Dendritic cell treated with granulocyte-macrophage colony-stimulating factor and Interleukin-4, amounts not matched to agents 40 ng/mL and 50 ng/mL, for 4 days (primary cell): Measurements from ENCODE around the gene ANAPC15.
"Not testable (repeated sequence)": the region's sequence is repeated elsewhere in the genome, so short reads cannot be mapped to it uniquely, and the experiment has no call there.

Source experiments
- H3K27ac Mint-ChIP-seq: one replicate; pipeline ENCODE4 v1.8.0; 2022; ENCODE audit warnings: mild to moderate bottlenecking, mixed read lengths
- H3K27me3 Mint-ChIP-seq: one replicate; pipeline ENCODE4 v1.8.0; 2022; ENCODE audit warnings: mild to moderate bottlenecking, mixed read lengths
- H3K36me3 Mint-ChIP-seq: one replicate; pipeline ENCODE4 v1.8.0; 2022; ENCODE audit warnings: low read depth, mixed read lengths
- H3K4me1 Mint-ChIP-seq: one replicate; pipeline ENCODE4 v1.8.0; 2022; ENCODE audit warnings: low read depth, mixed read lengths
- H3K4me3 Mint-ChIP-seq: one replicate; pipeline ENCODE4 v1.8.0; 2022; ENCODE audit warnings: mild to moderate bottlenecking, moderate library complexity, mixed read lengths
- H3K9me3 Mint-ChIP-seq: one replicate; pipeline ENCODE4 v1.8.0; 2022; ENCODE audit warnings: mixed read lengths
- intact Hi-C: fragments of 100-400 bp; cut with micrococcal nuclease; formaldehyde crosslinking; loops from one replicate; pipeline ENCODE4 v1.15.0; 2022

The ANAPC15 gene

DNA sequence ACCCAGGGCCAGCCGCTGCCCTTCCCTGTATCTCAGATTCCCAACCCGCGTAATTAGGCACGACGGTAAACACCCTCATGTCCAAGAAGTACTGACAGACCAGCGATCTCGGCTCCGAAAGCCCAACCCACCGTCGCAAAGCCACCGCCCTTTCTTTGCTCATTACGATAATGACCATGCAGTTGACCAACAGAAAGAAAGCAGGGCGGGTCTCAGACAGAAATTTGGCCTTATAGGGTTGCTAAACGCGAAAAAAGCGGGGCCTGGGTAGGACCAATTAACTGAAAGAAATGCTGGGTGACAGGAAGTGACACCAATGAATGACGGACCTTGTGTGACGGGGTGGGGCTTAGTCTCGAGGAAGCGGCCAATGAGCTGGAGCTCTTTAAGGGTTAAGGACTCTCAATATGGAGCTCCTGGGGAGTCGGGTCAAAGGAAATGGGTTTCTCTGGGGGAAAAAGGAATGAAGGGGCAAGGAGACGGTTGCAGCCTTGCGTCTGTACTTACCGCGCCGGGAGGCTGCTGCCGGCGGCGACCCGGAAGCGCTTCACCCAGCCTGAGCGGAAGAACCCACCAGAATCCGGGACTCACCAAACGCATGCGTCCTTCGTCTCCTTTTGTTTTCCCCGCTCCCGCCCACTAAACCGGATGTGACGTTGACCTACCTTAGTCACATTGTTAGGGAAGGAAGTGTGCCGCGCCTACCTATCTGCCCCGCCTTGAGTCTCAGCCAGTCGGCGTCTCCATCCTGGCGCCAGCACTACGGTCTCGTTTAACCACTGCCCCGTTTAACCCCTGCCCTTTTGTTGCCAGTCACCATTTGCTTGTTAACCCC lies at the start of gene ANAPC15:
ANAPC15 (minus strand) TSS at position 553 of the 835 bp plus-strand sequence. CDS start 1,419 bp downstream, outside the sequence.
- Mint-ChIP-seq H3K4me3 (peak within 1 kb of the TSS; percentile 93), H3K36me3 (peaks cover 38% of the 10 kb centered on the region)
- intact Hi-C loops, result loop anchor here (1.0 kb wide), 2 partner anchors 9 to 111 kb away; partner anchors contain the start of gene LAMTOR1

GRCh38 chr11:72160319-72160718 lies 47.8 kb upstream of the ANAPC15 start:
- intact Hi-C loops, result no loop called here
- no peaks in the 10 kb centered on the region for H3K36me3 Mint-ChIP-seq
- peaks cover 25% of the 10 kb centered on the region for H3K27me3 Mint-ChIP-seq
- H3K27ac Mint-ChIP-seq, result no peak overlapping the region
- H3K9me3 Mint-ChIP-seq, result no peaks in the 10 kb centered on the region
- no peak overlapping the region for H3K4me3 Mint-ChIP-seq
- no peaks in the 10 kb centered on the region for H3K4me1 Mint-ChIP-seq

More for the DNA sequence above, at the start of gene ANAPC15:
- H3K27ac Mint-ChIP-seq, result peak within 1 kb of the TSS; percentile 100
- no peaks in the 10 kb centered on the region for H3K27me3 Mint-ChIP-seq
- H3K4me1 Mint-ChIP-seq, result peaks cover 39% of the 10 kb centered on the region
- no peaks in the 10 kb centered on the region for H3K9me3 Mint-ChIP-seq

GRCh38 chr11:72157131-72157530 lies 44.6 kb upstream of the ANAPC15 start:
- intact Hi-C loops, result no loop called here
- Mint-ChIP-seq H3K4me3 (no peak overlapping the region), H3K27me3 (peaks cover 21% of the 10 kb centered on the region), H3K36me3 (no peaks in the 10 kb centered on the region), H3K9me3 (no peaks in the 10 kb centered on the region), H3K27ac (no peak overlapping the region), H3K4me1 (no peaks in the 10 kb centered on the region)

- no peaks in the 10 kb centered on the region for H3K9me3 Mint-ChIP-seq
- H3K27me3 Mint-ChIP-seq, result peaks cover 14% of the 10 kb centered on the region
- no peaks in the 10 kb centered on the region for H3K36me3 Mint-ChIP-seq
- intact Hi-C loops, result no loop called here
- H3K27ac Mint-ChIP-seq, result no peak overlapping the region
- H3K4me1 Mint-ChIP-seq, result no peaks in the 10 kb centered on the region
- H3K4me3 Mint-ChIP-seq, result no peak overlapping the region
Measured at GRCh38 chr11:72155751-72156150, 43.3 kb upstream of the ANAPC15 start.

- Mint-ChIP-seq H3K27me3 (peaks cover 13% of the 10 kb centered on the region), H3K9me3 (no peaks in the 10 kb centered on the region), H3K4me3 (no peak overlapping the region), H3K36me3 (no peaks in the 10 kb centered on the region), H3K27ac (no peak overlapping the region), H3K4me1 (no peaks in the 10 kb centered on the region)
- intact Hi-C loops, result no loop called here
Measured at GRCh38 chr11:72154816-72155215, 42.3 kb upstream of the ANAPC15 start.

DNA sequence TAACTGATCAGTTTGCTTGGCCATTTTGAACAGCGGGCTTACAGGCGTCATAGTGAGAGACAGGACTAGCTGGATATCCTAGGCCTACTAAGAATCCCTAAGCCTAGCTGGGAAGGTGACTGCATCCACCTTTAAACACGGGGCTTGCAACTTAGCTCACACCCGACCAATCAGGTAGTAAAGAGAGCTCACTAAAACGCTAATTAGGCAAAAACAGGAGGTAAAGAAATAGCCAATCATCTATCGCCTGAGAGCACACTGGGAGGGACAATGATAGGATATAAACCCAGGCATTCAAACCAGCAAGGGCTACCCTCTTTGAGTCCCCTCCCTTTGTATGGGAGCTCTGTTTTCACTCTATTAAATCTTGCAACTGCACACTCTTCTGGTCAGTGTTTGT lies 41.4 kb upstream of the ANAPC15 start:
- intact Hi-C loops, H3K4me3 Mint-ChIP-seq, H3K4me1 Mint-ChIP-seq, H3K27ac Mint-ChIP-seq, H3K9me3 Mint-ChIP-seq, H3K27me3 Mint-ChIP-seq, H3K36me3 Mint-ChIP-seq: not testable (repeated sequence)

GRCh38 chr11:72150882-72151281 lies 38.4 kb upstream of the ANAPC15 start:
- intact Hi-C loops, result no loop called here
- Mint-ChIP-seq H3K4me3 (no peak overlapping the region), H3K27me3 (peaks cover 2% of the 10 kb centered on the region), H3K4me1 (no peaks in the 10 kb centered on the region), H3K9me3 (no peaks in the 10 kb centered on the region), H3K36me3 (no peaks in the 10 kb centered on the region), H3K27ac (no peak overlapping the region)

DNA sequence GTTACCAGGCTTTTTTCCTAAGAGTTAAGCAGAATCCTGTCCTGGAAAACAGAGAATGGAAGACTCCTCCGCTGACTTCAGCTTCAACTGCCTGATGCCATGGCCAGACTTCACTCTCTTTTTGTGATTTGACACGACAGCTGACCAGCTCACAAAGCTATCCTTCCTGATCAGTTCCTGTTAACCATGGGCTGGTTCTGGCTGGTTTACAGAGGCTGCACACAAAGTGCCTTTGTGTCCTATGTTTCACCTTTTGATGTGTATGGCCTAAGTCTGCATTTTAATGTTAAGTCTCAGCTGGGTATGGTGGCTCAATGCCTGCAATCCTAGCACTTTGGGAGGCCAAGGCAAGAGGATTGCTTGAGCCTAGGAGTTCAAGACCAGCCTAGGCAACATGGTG lies 34.1 kb upstream of the ANAPC15 start:
- H3K4me3 Mint-ChIP-seq, result no peak overlapping the region
- intact Hi-C loops, result no loop called here
- H3K36me3 Mint-ChIP-seq, result no peaks in the 10 kb centered on the region
- H3K27ac Mint-ChIP-seq, result peak overlapping the region; percentile 33
- H3K27me3 Mint-ChIP-seq, result no peaks in the 10 kb centered on the region
- H3K4me1 Mint-ChIP-seq, result peaks cover 8% of the 10 kb centered on the region
- H3K9me3 Mint-ChIP-seq, result no peaks in the 10 kb centered on the region

GRCh38 chr11:72144807-72145565 lies 32.5 kb upstream of the ANAPC15 start:
- H3K4me3 Mint-ChIP-seq, result no peak overlapping the region
- H3K9me3 Mint-ChIP-seq, result no peaks in the 10 kb centered on the region
- peaks cover 23% of the 10 kb centered on the region for H3K4me1 Mint-ChIP-seq
- intact Hi-C loops, result loop anchor here (1.0 to 5.0 kb wide), 4 partner anchors 42 to 120 kb away; partner anchors contain the start of gene LAMTOR1
- H3K27ac Mint-ChIP-seq, result no peak overlapping the region
- H3K27me3 Mint-ChIP-seq, result no peaks in the 10 kb centered on the region
- H3K36me3 Mint-ChIP-seq, result no peaks in the 10 kb centered on the region

DNA sequence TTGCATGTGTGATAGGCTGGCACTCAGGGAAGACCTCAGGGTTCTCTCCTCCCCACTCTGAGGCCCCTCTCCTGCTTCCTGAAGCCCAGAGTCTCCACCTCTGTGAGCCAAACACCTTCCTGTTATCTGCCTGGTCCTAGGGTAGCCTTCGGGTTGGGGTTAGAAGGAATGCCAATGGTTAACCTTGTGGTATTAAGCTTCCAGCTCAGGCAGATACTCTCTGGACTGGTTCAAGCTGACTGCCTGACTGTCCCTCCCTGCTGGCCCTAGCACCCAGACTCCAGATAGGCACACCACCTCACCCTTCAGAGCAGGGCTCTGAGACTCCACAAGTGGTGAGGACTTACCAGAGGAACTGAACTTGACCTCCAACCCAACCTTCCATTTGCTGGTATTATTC lies 30.0 kb upstream of the ANAPC15 start:
- not testable (repeated sequence) for H3K9me3 Mint-ChIP-seq, H3K27me3 Mint-ChIP-seq, H3K4me3 Mint-ChIP-seq, H3K27ac Mint-ChIP-seq, H3K36me3 Mint-ChIP-seq
- intact Hi-C loops, result loop anchor here (5.0 kb wide), 1 partner anchor 100 kb away; no protein-coding TSS in a partner anchor
- H3K4me1 Mint-ChIP-seq, result peaks cover 41% of the 10 kb centered on the region

DNA sequence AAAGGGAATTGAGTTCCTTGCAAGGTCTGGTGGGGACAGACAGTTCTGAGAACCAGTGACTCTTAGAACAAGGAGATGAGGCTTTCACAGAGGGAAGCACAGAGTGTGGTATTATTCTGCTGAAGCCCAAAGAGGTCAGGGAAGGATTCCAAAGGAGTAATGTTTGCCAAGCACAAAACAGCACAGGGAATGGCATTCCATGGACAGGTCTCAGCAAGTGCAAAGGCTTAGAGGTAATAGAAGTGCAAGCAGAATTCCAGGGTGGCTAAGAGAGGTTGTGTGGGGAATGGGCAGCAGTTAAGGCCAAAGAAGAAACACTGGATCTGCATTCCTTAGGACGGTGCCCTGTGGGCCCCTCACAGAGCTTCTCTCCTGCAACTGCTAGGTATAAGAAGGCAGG lies 29.6 kb upstream of the ANAPC15 start:
- H3K4me3 Mint-ChIP-seq, H3K36me3 Mint-ChIP-seq, H3K9me3 Mint-ChIP-seq, H3K27ac Mint-ChIP-seq, H3K27me3 Mint-ChIP-seq: not testable (repeated sequence)
- peaks cover 44% of the 10 kb centered on the region for H3K4me1 Mint-ChIP-seq
- intact Hi-C loops, result loop anchor here (5.0 kb wide), 1 partner anchor 100 kb away; no protein-coding TSS in a partner anchor

- H3K4me1 Mint-ChIP-seq, result peaks cover 55% of the 10 kb centered on the region
- H3K4me3 Mint-ChIP-seq, result no peak overlapping the region
- intact Hi-C loops, result loop anchor here (5.0 kb wide), 1 partner anchor 99 kb away; no protein-coding TSS in a partner anchor
- no peaks in the 10 kb centered on the region for H3K27me3 Mint-ChIP-seq
- H3K9me3 Mint-ChIP-seq, result peaks cover 9% of the 10 kb centered on the region
- no peak overlapping the region for H3K27ac Mint-ChIP-seq
- no peaks in the 10 kb centered on the region for H3K36me3 Mint-ChIP-seq
Measured at GRCh38 chr11:72141066-72141465, 28.6 kb upstream of the ANAPC15 start.

GRCh38 chr11:72140661-72141060 lies 28.2 kb upstream of the ANAPC15 start:
- Mint-ChIP-seq H3K27me3 (no peaks in the 10 kb centered on the region), H3K9me3 (peaks cover 9% of the 10 kb centered on the region), H3K27ac (no peak overlapping the region), H3K4me3 (no peak overlapping the region), H3K4me1 (peaks cover 59% of the 10 kb centered on the region), H3K36me3 (no peaks in the 10 kb centered on the region)
- intact Hi-C loops, result loop anchor here (5.0 kb wide), 1 partner anchor 98 kb away; no protein-coding TSS in a partner anchor

GRCh38 chr11:72139500-72139899 lies 27.0 kb upstream of the ANAPC15 start:
- H3K9me3 Mint-ChIP-seq, result peaks cover 9% of the 10 kb centered on the region
- no peak overlapping the region for H3K27ac Mint-ChIP-seq
- peaks cover 70% of the 10 kb centered on the region for H3K4me1 Mint-ChIP-seq
- intact Hi-C loops, result no loop called here
- no peaks in the 10 kb centered on the region for H3K36me3 Mint-ChIP-seq
- no peaks in the 10 kb centered on the region for H3K27me3 Mint-ChIP-seq
- no peak overlapping the region for H3K4me3 Mint-ChIP-seq
